ENCODE results near the gene BAK1.

DNA sequence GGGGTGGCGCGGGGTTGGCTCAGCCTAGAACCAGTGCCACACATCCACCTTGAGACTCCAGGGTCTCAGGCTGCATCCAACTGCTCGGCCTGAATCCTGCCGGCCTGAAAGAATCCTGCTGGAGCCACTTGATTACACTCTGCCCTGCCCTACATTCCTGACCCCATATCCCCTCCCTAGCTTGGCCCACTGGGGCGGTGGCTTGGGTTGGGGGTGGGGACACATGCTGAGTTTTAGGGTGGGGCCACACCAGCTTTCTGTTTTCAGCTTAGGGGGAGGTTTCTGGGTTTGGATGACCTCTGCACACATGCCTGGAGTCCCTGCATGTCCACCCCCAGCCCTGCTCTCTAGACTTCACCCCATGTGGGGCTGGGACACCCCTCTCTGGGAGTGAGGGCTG, 47.8 kb upstream of the BAK1 start:
- no peak for TF ChIP-seq POLR2A (IDR thresholded peaks at IDR 0.05)
- TF ChIP-seq, protein P1, sequence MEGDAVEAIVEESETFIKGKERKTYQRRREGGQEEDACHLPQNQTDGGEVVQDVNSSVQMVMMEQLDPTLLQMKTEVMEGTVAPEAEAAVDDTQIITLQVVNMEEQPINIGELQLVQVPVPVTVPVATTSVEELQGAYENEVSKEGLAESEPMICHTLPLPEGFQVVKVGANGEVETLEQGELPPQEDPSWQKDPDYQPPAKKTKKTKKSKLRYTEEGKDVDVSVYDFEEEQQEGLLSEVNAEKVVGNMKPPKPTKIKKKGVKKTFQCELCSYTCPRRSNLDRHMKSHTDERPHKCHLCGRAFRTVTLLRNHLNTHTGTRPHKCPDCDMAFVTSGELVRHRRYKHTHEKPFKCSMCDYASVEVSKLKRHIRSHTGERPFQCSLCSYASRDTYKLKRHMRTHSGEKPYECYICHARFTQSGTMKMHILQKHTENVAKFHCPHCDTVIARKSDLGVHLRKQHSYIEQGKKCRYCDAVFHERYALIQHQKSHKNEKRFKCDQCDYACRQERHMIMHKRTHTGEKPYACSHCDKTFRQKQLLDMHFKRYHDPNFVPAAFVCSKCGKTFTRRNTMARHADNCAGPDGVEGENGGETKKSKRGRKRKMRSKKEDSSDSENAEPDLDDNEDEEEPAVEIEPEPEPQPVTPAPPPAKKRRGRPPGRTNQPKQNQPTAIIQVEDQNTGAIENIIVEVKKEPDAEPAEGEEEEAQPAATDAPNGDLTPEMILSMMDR (IDR thresholded peaks at IDR 0.05), result no peak

All from esophagus squamous epithelium (tissue), 4 donors.